T-cell (primary cell): ENCODE results near the gene TRPM1. TPM values are rescaled to one million over a fixed set of nuclear protein-coding genes. Genes with fewer than 3 reads are reported as not detected.

Experiments
- ATAC-seq, 4 experiments: fragments of 200-7000 bp in 3 of 4; fragments of 150-1000 bp in 1 of 4; cut with Tn5 transposase; replicated peaks in 1 of 4; 1 replicate in 3 of 4; 2 replicates in 1 of 4; pipeline ENCODE4 v1.10.0; 2021; ENCODE audit warnings: moderate library complexity in 3 of 4, mild to moderate bottlenecking in 2 of 4, moderate number of reproducible peaks in 1 of 4
- CTCF ChIA-PET, 2 donors: fragments of 300-600 bp; sonication (Branson Sonifier 250); formaldehyde crosslinking; loops; one replicate each; lab custom pipeline; 2022; ENCODE audit warnings: antibody characterized with exemption in 2 of 2; lab: Charles Lee
- POLR2A ChIA-PET, 2 donors: fragments of 300-600 bp; sonication (Branson Sonifier 250); formaldehyde crosslinking; loops; one replicate each; lab custom pipeline; 2022; ENCODE audit warnings: antibody characterized with exemption in 2 of 2; lab: Charles Lee
- DNase-seq, 35 experiments: peaks; one replicate each; pipeline versions ENCODE4 v3.0.0 to v3.0.0-alpha.2; 2013 to 2023
- H3K27ac ChIP-seq: one replicate; pipeline ENCODE4 v1.5.1; 2013; ENCODE audit warnings: low read length
- H3K27me3 ChIP-seq, 2 experiments: replicated peaks in 1 of 2; 1 replicate in 1 of 2; 2 replicates in 1 of 2; pipeline versions ENCODE4 v1.6.1 to v1.7.0; 2013; ENCODE audit warnings: low read length in 1 of 2, mixed read lengths in 1 of 2; ENCODE audit not compliant: control insufficient read depth in 2 of 2, insufficient read depth in 2 of 2; ENCODE audit errors: extremely low read depth in 1 of 2
- H3K36me3 ChIP-seq, 2 donors: 1 replicate in 1 of 2; 2 replicates in 1 of 2; pipeline versions ENCODE4 v1.6.1 to v1.7.0; 2013; ENCODE audit warnings: low read length in 1 of 2; ENCODE audit not compliant: control insufficient read depth in 2 of 2, insufficient read depth in 1 of 2; ENCODE audit errors: extremely low read depth in 1 of 2
- H3K4me1 ChIP-seq, 2 experiments: 1 replicate in 1 of 2; 2 replicates in 1 of 2; pipeline versions ENCODE4 v1.6.1 to v1.7.0; 2013; ENCODE audit warnings: low read length in 2 of 2, mixed read lengths in 1 of 2; ENCODE audit not compliant: insufficient read depth in 2 of 2, control insufficient read depth in 1 of 2; ENCODE audit errors: extremely low read depth in 1 of 2
- H3K4me3 ChIP-seq, 2 donors: 1 replicate in 1 of 2; 2 replicates in 1 of 2; pipeline versions ENCODE4 v1.5.1 to v1.7.0; 2013; ENCODE audit warnings: mild to moderate bottlenecking in 2 of 2, low read length in 1 of 2, moderate library complexity in 1 of 2; ENCODE audit not compliant: control insufficient read depth in 1 of 2; ENCODE audit errors: extremely low read depth in 1 of 2
- H3K9me3 ChIP-seq: 2 replicates; pipeline ENCODE4 v1.7.0; 2013
- H3K27ac Mint-ChIP-seq, 2 donors: one replicate each; pipeline ENCODE4 v1.8.0; 2020 to 2021; ENCODE audit warnings: mild to moderate bottlenecking in 2 of 2, mixed read lengths in 2 of 2
- H3K27me3 Mint-ChIP-seq, 2 donors: one replicate each; pipeline ENCODE4 v1.8.0; 2021 to 2022; ENCODE audit warnings: mixed read lengths in 2 of 2
- H3K36me3 Mint-ChIP-seq: one replicate; pipeline ENCODE4 v1.8.0; 2021; ENCODE audit warnings: mixed read lengths
- H3K4me1 Mint-ChIP-seq, 3 donors: one replicate each; pipeline ENCODE4 v1.8.0; 2020 to 2022; ENCODE audit warnings: mixed read lengths in 3 of 3, mild to moderate bottlenecking in 1 of 3
- H3K4me3 Mint-ChIP-seq, 3 donors: one replicate each; pipeline ENCODE4 v1.8.0; 2020 to 2022; ENCODE audit warnings: mild to moderate bottlenecking in 3 of 3, mixed read lengths in 3 of 3, moderate library complexity in 3 of 3
- H3K9me3 Mint-ChIP-seq, 3 donors: one replicate each; pipeline ENCODE4 v1.8.0; 2020 to 2022; ENCODE audit warnings: mixed read lengths in 3 of 3
- WGBS: methylation state at CpG from one replicate; pipeline ENCODE4 v1.1.5; 2013; ENCODE audit warnings: missing lambda C conversion rate; ENCODE audit not compliant: insufficient coverage; 5-methylcytosine and 5-hydroxymethylcytosine counted together
- total RNA-seq, 35 experiments: library from RNA in 6 of 35; stranded (reverse) in 6 of 35; fragments of 120-200 nt in 1 of 35; gene quantifications; one replicate each; pipeline versions ENCODE4 v1.2.1 to v1.2.4 and lab custom pipeline; 2013 to 2026

The TRPM1 gene
- total RNA-seq, 5 donors from 2014 or later (not counting 1 experiment from before 2014, with no cell fraction given) = not detected

DNA sequence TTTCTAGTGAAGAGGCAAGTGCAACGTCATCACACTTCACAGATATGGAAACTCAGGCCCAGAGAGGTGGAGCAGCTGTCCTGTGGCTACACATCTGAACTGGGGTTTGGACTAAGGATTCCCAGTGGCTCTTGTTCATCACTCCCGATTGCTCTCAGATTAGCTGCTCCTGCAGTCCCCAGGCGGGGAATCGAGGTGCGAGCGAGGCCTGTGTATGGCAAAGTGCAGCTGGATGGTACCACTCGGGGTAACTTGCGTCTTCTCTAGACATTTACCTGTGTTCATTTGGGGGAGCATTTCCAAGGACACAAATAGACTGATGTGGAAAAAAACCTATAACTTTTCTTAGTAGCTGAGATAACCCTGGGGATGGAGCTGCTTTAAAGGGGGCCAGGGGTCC lies 45.9 kb upstream of the TRPM1 start:
- Mint-ChIP-seq H3K4me1 (no peaks in the 10 kb centered on the region), H3K9me3 (no peaks in the 10 kb centered on the region), H3K36me3 (no peaks in the 10 kb centered on the region), H3K27ac (no peak overlapping the region), H3K4me3 (no peak overlapping the region), H3K27me3 (peaks cover 0 to 5% of the 10 kb centered on the region in 2 donors)
- WGBS = 79% methylated on average over 8 of the region's 8 CpGs
- H3K36me3 ChIP-seq = no peaks in the 10 kb centered on the region
- H3K4me1 ChIP-seq = peaks cover 0 to 4% of the 10 kb centered on the region in 2 experiments
- H3K27me3 ChIP-seq = peaks cover 0 to 16% of the 10 kb centered on the region in 2 experiments
- CTCF ChIA-PET = no interaction called here
- ATAC-seq = no peak
- no peaks in the 10 kb centered on the region for H3K9me3 ChIP-seq
- H3K27ac ChIP-seq = no peak overlapping the region
- DNase-seq = no peak
- no peak overlapping the region for H3K4me3 ChIP-seq
- POLR2A ChIA-PET = no interaction called here

DNA sequence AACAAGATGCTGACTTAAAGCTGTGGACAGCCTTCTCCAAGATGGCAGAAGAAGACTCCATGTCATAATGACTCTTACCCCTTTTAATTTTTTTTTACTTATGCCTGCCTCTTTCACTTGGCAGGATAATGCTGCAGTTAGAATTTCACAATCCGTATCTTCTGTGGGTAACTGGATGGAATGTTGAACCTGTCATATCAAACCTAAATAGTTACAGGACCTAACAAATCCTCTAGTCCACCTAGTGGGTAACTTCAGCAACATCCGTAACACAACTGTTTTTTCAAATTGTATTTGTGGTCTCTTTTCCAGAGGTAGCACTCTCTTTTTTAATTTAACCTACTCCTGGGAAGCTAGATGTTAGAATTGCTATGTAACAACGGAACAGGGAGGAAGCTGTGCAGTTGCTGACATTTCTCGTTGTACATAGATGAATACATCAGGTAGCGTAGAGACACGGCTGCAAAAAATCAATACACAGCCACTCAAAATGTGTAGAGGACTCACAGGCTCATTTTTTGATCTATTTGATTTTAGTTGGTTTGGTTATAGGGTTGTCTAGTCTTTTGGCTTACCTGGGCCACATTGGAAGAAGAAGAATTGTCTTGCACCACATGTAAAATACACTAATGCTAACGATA lies 43.9 kb upstream of the TRPM1 start:
- H3K27ac ChIP-seq = no peak overlapping the region
- peaks cover 0 to 4% of the 10 kb centered on the region in 2 experiments for H3K4me1 ChIP-seq
- POLR2A ChIA-PET = interaction anchor here in 1 of 2 donors (0.6 kb wide), 1 partner anchor 8 kb away, joined by 4 read pairs; no protein-coding TSS in a partner anchor
- H3K27me3 Mint-ChIP-seq = peaks cover 0 to 2% of the 10 kb centered on the region in 2 donors
- H3K9me3 Mint-ChIP-seq = no peaks in the 10 kb centered on the region
- no peak overlapping the region for H3K4me3 Mint-ChIP-seq
- H3K4me3 ChIP-seq = no peak overlapping the region
- H3K9me3 ChIP-seq = no peaks in the 10 kb centered on the region
- peaks cover 0 to 5% of the 10 kb centered on the region in 2 experiments for H3K27me3 ChIP-seq
- no peaks in the 10 kb centered on the region for H3K4me1 Mint-ChIP-seq
- no peaks in the 10 kb centered on the region for H3K36me3 Mint-ChIP-seq
- DNase-seq = no peak
- no CpG with 5 or more reads among the region's 7 CpGs for WGBS
- CTCF ChIA-PET = no interaction called here
- H3K27ac Mint-ChIP-seq = no peak overlapping the region
- no peak for ATAC-seq
- no peaks in the 10 kb centered on the region for H3K36me3 ChIP-seq

DNA sequence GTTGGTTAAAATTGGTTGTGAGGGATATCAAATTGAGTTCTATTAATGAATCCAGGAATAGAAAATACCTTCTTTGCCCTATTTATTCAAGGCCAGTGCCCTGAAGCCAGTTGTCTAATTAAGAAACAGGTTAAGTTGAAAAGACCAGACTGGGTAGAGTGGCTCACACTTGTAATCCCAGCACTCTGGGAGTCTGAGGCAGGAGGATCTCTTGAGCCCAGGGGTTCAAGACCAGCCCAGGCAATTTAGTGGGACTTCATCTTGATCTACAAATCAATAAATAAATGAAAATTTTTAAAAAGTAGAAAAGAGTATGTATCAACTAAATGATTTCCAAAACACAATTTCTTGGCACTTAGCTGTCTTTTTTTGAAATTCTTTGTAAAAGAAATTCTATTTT lies 40.3 kb upstream of the TRPM1 start:
- CTCF ChIA-PET = no interaction called here
- H3K36me3 Mint-ChIP-seq = no peaks in the 10 kb centered on the region
- no peak for ATAC-seq
- Histone ChIP-seq H3K4me3 (no peak overlapping the region), H3K4me1 (no peaks in the 10 kb centered on the region), H3K27me3 (no peaks in the 10 kb centered on the region), H3K27ac (no peak overlapping the region), H3K36me3 (no peaks in the 10 kb centered on the region), H3K9me3 (no peaks in the 10 kb centered on the region)
- H3K9me3 Mint-ChIP-seq = no peaks in the 10 kb centered on the region
- no peaks in the 10 kb centered on the region for H3K4me1 Mint-ChIP-seq
- POLR2A ChIA-PET = no interaction called here
- no peak for DNase-seq
- H3K27ac Mint-ChIP-seq = no peak overlapping the region
- H3K4me3 Mint-ChIP-seq = no peak overlapping the region
- no peaks in the 10 kb centered on the region for H3K27me3 Mint-ChIP-seq

DNA sequence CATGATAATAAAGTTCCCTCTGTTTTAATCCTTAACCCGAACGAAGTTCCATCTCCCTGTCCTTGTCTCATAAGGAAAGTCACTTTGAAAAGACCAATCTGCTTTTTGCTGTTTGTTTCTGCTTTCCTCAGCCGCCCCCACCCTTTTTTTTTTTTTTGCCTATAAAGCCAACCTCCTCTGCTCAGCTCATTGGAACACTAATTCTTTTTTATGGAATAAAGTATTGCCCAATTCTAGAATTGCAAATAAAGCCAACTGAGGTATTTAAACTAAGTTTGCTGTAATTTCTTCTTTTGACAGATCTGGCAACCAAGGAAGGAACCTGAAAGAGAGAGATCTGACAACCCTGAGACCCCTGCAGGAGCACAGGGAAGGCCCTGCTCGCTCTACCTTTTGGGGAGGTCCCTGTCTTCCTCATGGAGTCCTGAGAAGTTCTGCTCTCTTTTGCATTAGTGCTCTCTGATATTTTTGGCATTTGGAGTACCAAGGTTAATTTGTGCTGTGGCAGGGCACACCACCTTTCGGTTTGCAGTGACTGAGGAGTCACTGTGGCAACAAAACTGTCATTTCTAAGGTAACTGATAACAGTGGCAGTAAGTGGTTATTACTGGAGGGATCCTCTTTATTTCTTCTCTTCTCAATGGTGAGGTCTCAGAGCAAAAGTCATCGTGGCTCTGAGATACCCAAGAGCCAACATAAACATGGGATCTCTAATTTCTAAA lies 35.2 kb upstream of the TRPM1 start:
- Histone ChIP-seq H3K36me3 (no peaks in the 10 kb centered on the region), H3K9me3 (no peaks in the 10 kb centered on the region), H3K27me3 (peaks cover 0 to 6% of the 10 kb centered on the region in 2 experiments), H3K4me1 (no peaks in the 10 kb centered on the region), H3K4me3 (no peak overlapping the region), H3K27ac (no peak overlapping the region)
- no peaks in the 10 kb centered on the region for H3K9me3 Mint-ChIP-seq
- ChIA-PET POLR2A (no interaction called here), CTCF (interaction anchor here in 1 of 2 donors (1.2 kb wide), 1 partner anchor 16 kb away, joined by 4 read pairs; no protein-coding TSS in a partner anchor)
- H3K27ac Mint-ChIP-seq = no peak overlapping the region
- no peak overlapping the region for H3K4me3 Mint-ChIP-seq
- ATAC-seq (no peak), DNase-seq (no peak)
- 71% methylated on average over 3 of the region's 6 CpGs for WGBS
- peaks cover 0 to 3% of the 10 kb centered on the region in 2 donors for H3K27me3 Mint-ChIP-seq
- H3K36me3 Mint-ChIP-seq = no peaks in the 10 kb centered on the region
- H3K4me1 Mint-ChIP-seq = no peaks in the 10 kb centered on the region

DNA sequence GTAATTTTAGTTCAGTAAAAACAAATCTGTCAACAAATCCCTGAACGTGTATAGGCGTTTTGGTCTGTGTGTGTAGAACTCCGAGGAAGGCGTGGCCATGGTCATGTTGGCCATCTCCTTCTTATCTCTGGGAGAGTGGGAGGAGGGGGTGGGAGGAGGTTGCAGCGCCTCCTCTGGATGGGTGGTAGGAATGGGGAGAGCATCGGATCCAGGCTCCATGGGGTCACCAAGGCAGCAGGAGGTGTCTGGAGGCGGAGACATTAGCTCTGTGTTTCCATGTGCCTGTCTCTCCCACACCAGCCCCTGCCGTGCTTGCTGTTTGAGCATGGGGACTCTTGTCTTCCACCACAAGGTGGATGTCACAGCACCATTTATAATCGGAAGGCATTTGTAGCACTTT lies 34.5 kb upstream of the TRPM1 start:
- H3K36me3 ChIP-seq = no peaks in the 10 kb centered on the region
- H3K27me3 ChIP-seq = peaks cover 0 to 6% of the 10 kb centered on the region in 2 experiments
- Mint-ChIP-seq H3K27ac (no peak overlapping the region), H3K9me3 (no peaks in the 10 kb centered on the region), H3K36me3 (no peaks in the 10 kb centered on the region), H3K27me3 (peaks cover 0 to 3% of the 10 kb centered on the region in 2 donors), H3K4me1 (no peaks in the 10 kb centered on the region), H3K4me3 (no peak overlapping the region)
- 97% methylated on average over 9 of the region's 9 CpGs for WGBS
- POLR2A ChIA-PET = no interaction called here
- CTCF ChIA-PET = no interaction called here
- H3K4me3 ChIP-seq = no peak overlapping the region
- DNase-seq (no peak), ATAC-seq (no peak)
- no peaks in the 10 kb centered on the region for H3K4me1 ChIP-seq
- H3K27ac ChIP-seq = no peak overlapping the region
- no peaks in the 10 kb centered on the region for H3K9me3 ChIP-seq

DNA sequence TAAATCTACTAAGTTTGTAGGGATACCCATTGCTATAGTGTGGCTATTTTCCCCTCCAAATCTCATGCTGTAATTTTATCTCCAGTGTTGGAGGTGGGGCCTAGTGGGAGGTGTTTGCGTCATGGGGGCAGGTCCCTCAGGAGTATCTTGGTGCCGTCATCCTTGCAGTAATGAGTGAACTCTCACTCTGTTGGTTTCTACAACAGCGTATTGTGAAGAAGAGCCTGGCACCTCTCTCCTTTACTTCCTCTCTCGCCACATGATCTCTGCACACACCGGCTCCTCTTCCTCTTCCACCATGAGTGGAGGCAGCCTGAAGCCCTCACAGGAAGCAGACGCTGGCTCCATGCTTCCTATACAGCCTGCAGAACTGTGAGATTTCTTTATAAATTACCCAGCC lies 34.0 kb upstream of the TRPM1 start:
- H3K4me1 ChIP-seq = no peaks in the 10 kb centered on the region
- no peaks in the 10 kb centered on the region for H3K36me3 Mint-ChIP-seq
- no peak for DNase-seq
- H3K36me3 ChIP-seq = no peaks in the 10 kb centered on the region
- no peak overlapping the region for H3K27ac Mint-ChIP-seq
- H3K27ac ChIP-seq = no peak overlapping the region
- peaks cover 0 to 3% of the 10 kb centered on the region in 2 donors for H3K27me3 Mint-ChIP-seq
- WGBS = 64% methylated on average over 3 of the region's 6 CpGs
- POLR2A ChIA-PET = no interaction called here
- H3K4me3 Mint-ChIP-seq = no peak overlapping the region
- H3K27me3 ChIP-seq = peaks cover 0 to 6% of the 10 kb centered on the region in 2 experiments
- H3K4me1 Mint-ChIP-seq = no peaks in the 10 kb centered on the region
- H3K9me3 Mint-ChIP-seq = no peaks in the 10 kb centered on the region
- CTCF ChIA-PET = no interaction called here
- no peak for ATAC-seq
- H3K4me3 ChIP-seq = no peak overlapping the region
- H3K9me3 ChIP-seq = no peaks in the 10 kb centered on the region
